IPS-18a (cell line): ENCODE data around the gene PDZD2.

Experiments
- H3K27ac ChIP-seq: one replicate; pipeline ENCODE4 v1.5.1; 2013; ENCODE audit warnings: low read length
- H3K27me3 ChIP-seq: one replicate; pipeline ENCODE4 v1.6.1; 2013; ENCODE audit warnings: mild to moderate bottlenecking, low read length; ENCODE audit not compliant: control insufficient read depth, insufficient read depth
- H3K36me3 ChIP-seq: one replicate; pipeline ENCODE4 v1.6.1; 2013; ENCODE audit warnings: low read depth, low read length; ENCODE audit not compliant: control insufficient read depth
- H3K4me1 ChIP-seq: one replicate; pipeline ENCODE4 v1.6.1; 2013; ENCODE audit warnings: low read depth, low read length; ENCODE audit not compliant: control insufficient read depth
- H3K4me3 ChIP-seq: one replicate; pipeline ENCODE4 v1.5.1; 2013; ENCODE audit warnings: low read length
- H3K9ac ChIP-seq: one replicate; pipeline ENCODE4 v1.6.1; 2013; ENCODE audit warnings: mild to moderate bottlenecking, low read length, moderate library complexity
- H3K9me3 ChIP-seq: one replicate; pipeline ENCODE4 v1.6.1; 2013; ENCODE audit warnings: low read depth, low read length; ENCODE audit not compliant: control insufficient read depth

Gene PDZD2

GRCh38 chr5:31993165-31993961 lies 354.4 kb downstream of the PDZD2 start:
- H3K27me3 ChIP-seq, result no peaks in the 10 kb centered on the region
- no peaks in the 10 kb centered on the region for H3K36me3 ChIP-seq
- peaks cover 21% of the 10 kb centered on the region for H3K4me1 ChIP-seq
- H3K9me3 ChIP-seq, result no peaks in the 10 kb centered on the region
- H3K4me3 ChIP-seq, result no peak overlapping the region
- H3K27ac ChIP-seq, result no peak overlapping the region
- no peak overlapping the region for H3K9ac ChIP-seq

- H3K4me1 ChIP-seq, result peaks cover 21% of the 10 kb centered on the region
- H3K4me3 ChIP-seq, result no peak overlapping the region
- H3K36me3 ChIP-seq, result no peaks in the 10 kb centered on the region
- no peak overlapping the region for H3K27ac ChIP-seq
- H3K27me3 ChIP-seq, result no peaks in the 10 kb centered on the region
- H3K9me3 ChIP-seq, result no peaks in the 10 kb centered on the region
- no peak overlapping the region for H3K9ac ChIP-seq
Measured at GRCh38 chr5:31995006-31995405, 356.1 kb downstream of the PDZD2 start.

GRCh38 chr5:31995714-31996113 lies 356.8 kb downstream of the PDZD2 start:
- Histone ChIP-seq H3K27ac (no peak overlapping the region), H3K4me1 (peaks cover 21% of the 10 kb centered on the region), H3K27me3 (no peaks in the 10 kb centered on the region), H3K9ac (no peak overlapping the region), H3K4me3 (no peak overlapping the region), H3K9me3 (no peaks in the 10 kb centered on the region), H3K36me3 (no peaks in the 10 kb centered on the region)

GRCh38 chr5:31996909-31997308 lies 358.0 kb downstream of the PDZD2 start:
- H3K4me1 ChIP-seq, result peaks cover 21% of the 10 kb centered on the region
- H3K27ac ChIP-seq, result no peak overlapping the region
- H3K9me3 ChIP-seq, result no peaks in the 10 kb centered on the region
- no peaks in the 10 kb centered on the region for H3K27me3 ChIP-seq
- H3K4me3 ChIP-seq, result no peak overlapping the region
- H3K36me3 ChIP-seq, result no peaks in the 10 kb centered on the region
- no peak overlapping the region for H3K9ac ChIP-seq

GRCh38 chr5:31999470-31999869 lies 360.5 kb downstream of the PDZD2 start:
- Histone ChIP-seq H3K4me3 (no peak overlapping the region), H3K27ac (no peak overlapping the region), H3K9ac (no peak overlapping the region), H3K36me3 (no peaks in the 10 kb centered on the region), H3K4me1 (peaks cover 8% of the 10 kb centered on the region), H3K27me3 (no peaks in the 10 kb centered on the region), H3K9me3 (no peaks in the 10 kb centered on the region)

GRCh38 chr5:32000731-32001130 lies 361.8 kb downstream of the PDZD2 start:
- H3K9me3 ChIP-seq, result no peaks in the 10 kb centered on the region
- no peaks in the 10 kb centered on the region for H3K4me1 ChIP-seq
- no peak overlapping the region for H3K4me3 ChIP-seq
- no peaks in the 10 kb centered on the region for H3K27me3 ChIP-seq
- no peaks in the 10 kb centered on the region for H3K36me3 ChIP-seq
- no peak overlapping the region for H3K27ac ChIP-seq
- no peak overlapping the region for H3K9ac ChIP-seq

GRCh38 chr5:32001284-32001683 lies 362.4 kb downstream of the PDZD2 start:
- no peaks in the 10 kb centered on the region for H3K36me3 ChIP-seq
- no peaks in the 10 kb centered on the region for H3K27me3 ChIP-seq
- H3K27ac ChIP-seq, result no peak overlapping the region
- no peak overlapping the region for H3K4me3 ChIP-seq
- no peaks in the 10 kb centered on the region for H3K9me3 ChIP-seq
- H3K9ac ChIP-seq, result no peak overlapping the region
- no peaks in the 10 kb centered on the region for H3K4me1 ChIP-seq

GRCh38 chr5:32001707-32002106 lies 362.8 kb downstream of the PDZD2 start:
- Histone ChIP-seq H3K36me3 (no peaks in the 10 kb centered on the region), H3K27ac (no peak overlapping the region), H3K9me3 (no peaks in the 10 kb centered on the region), H3K9ac (no peak overlapping the region), H3K27me3 (no peaks in the 10 kb centered on the region), H3K4me1 (no peaks in the 10 kb centered on the region), H3K4me3 (no peak overlapping the region)

GRCh38 chr5:32002755-32003154 lies 363.8 kb downstream of the PDZD2 start:
- H3K27ac ChIP-seq, result no peak overlapping the region

GRCh38 chr5:32003981-32004380 lies 365.1 kb downstream of the PDZD2 start:
- no peak overlapping the region for H3K9ac ChIP-seq
- no peaks in the 10 kb centered on the region for H3K36me3 ChIP-seq
- no peak overlapping the region for H3K27ac ChIP-seq
- no peaks in the 10 kb centered on the region for H3K27me3 ChIP-seq
- H3K9me3 ChIP-seq, result no peaks in the 10 kb centered on the region
- H3K4me1 ChIP-seq, result no peaks in the 10 kb centered on the region
- no peak overlapping the region for H3K4me3 ChIP-seq

More at GRCh38 chr5:32002755-32003154, 363.8 kb downstream of the PDZD2 start:
- Histone ChIP-seq H3K4me1 (no peaks in the 10 kb centered on the region), H3K9me3 (no peaks in the 10 kb centered on the region), H3K4me3 (no peak overlapping the region), H3K9ac (no peak overlapping the region), H3K27me3 (no peaks in the 10 kb centered on the region), H3K36me3 (no peaks in the 10 kb centered on the region)

- no peaks in the 10 kb centered on the region for H3K4me1 ChIP-seq
- H3K27ac ChIP-seq, result no peak overlapping the region
- H3K27me3 ChIP-seq, result no peaks in the 10 kb centered on the region
- no peak overlapping the region for H3K9ac ChIP-seq
- H3K9me3 ChIP-seq, result no peaks in the 10 kb centered on the region
- H3K36me3 ChIP-seq, result no peaks in the 10 kb centered on the region
- no peak overlapping the region for H3K4me3 ChIP-seq
Measured at GRCh38 chr5:32004404-32004803, 365.5 kb downstream of the PDZD2 start.

GRCh38 chr5:32008746-32009145 lies 369.8 kb downstream of the PDZD2 start:
- H3K4me3 ChIP-seq, result no peak overlapping the region
- no peaks in the 10 kb centered on the region for H3K27me3 ChIP-seq
- peaks cover 6% of the 10 kb centered on the region for H3K4me1 ChIP-seq
- H3K36me3 ChIP-seq, result no peaks in the 10 kb centered on the region
- no peaks in the 10 kb centered on the region for H3K9me3 ChIP-seq
- H3K27ac ChIP-seq, result no peak overlapping the region
- H3K9ac ChIP-seq, result no peak overlapping the region
